ENCODE data around the gene PNMT.

Gene PNMT

GRCh38 chr17:39714234-39714633 lies 46.0 kb downstream of the PNMT start:
- TF ChIP-seq YY1 (IDR thresholded peaks at IDR 0.05; ENCODE audit: insufficient read depth, insufficient read length) = no peak
- TF ChIP-seq ZNF274 (IDR thresholded peaks at IDR 0.05; ENCODE audit: low read depth, low read length) = no peak
- no peak for TF ChIP-seq SUZ12 (IDR thresholded peaks at IDR 0.05; ENCODE audit: extremely low read depth, insufficient read depth, insufficient read length)
- no peak overlapping the region for H3K9ac ChIP-seq (ENCODE audit: insufficient read length, low read depth)
- peaks cover 2% of the 10 kb centered on the region for H3K4me1 ChIP-seq (ENCODE audit: insufficient read depth, insufficient read length)
- H3K27me3 ChIP-seq (ENCODE audit: insufficient read depth, insufficient read length) = no peaks in the 10 kb centered on the region
- peaks cover 84% of the 10 kb centered on the region for H3K36me3 ChIP-seq (ENCODE audit: insufficient read depth, insufficient read length, low read length)
- H3K4me3 ChIP-seq (ENCODE audit: insufficient read length, low read depth) = no peak overlapping the region
- DNase-seq (ENCODE audit: low read depth, low spot score) = no peak
- no peaks in the 10 kb centered on the region for H3K9me3 ChIP-seq (ENCODE audit: insufficient read depth, low read length)

- DNase-seq (ENCODE audit: low read depth, low spot score) = no peak
- peaks cover 83% of the 10 kb centered on the region for H3K36me3 ChIP-seq (ENCODE audit: insufficient read depth, insufficient read length, low read length)
These were observed 47.3 kb downstream of the PNMT start for GRCh38 chr17:39715375-39716072.

GRCh38 chr17:39716073-39716818 lies 48.0 kb downstream of the PNMT start:
- Histone ChIP-seq H3K27me3 (ENCODE audit: insufficient read depth, insufficient read length) (no peaks in the 10 kb centered on the region), H3K9ac (ENCODE audit: insufficient read length, low read depth) (no peak overlapping the region), H3K36me3 (ENCODE audit: insufficient read depth, insufficient read length, low read length) (peaks cover 81% of the 10 kb centered on the region), H3K4me3 (ENCODE audit: insufficient read length, low read depth) (no peak overlapping the region), H3K9me3 (ENCODE audit: insufficient read depth, low read length) (no peaks in the 10 kb centered on the region), H3K4me1 (ENCODE audit: insufficient read depth, insufficient read length) (peaks cover 2% of the 10 kb centered on the region)
- no peak for DNase-seq (ENCODE audit: low read depth, low spot score)
- TF ChIP-seq SUZ12 (IDR thresholded peaks at IDR 0.05; ENCODE audit: extremely low read depth, insufficient read depth, insufficient read length) = no peak
- no peak for TF ChIP-seq YY1 (IDR thresholded peaks at IDR 0.05; ENCODE audit: insufficient read depth, insufficient read length)
- no peak for TF ChIP-seq ZNF274 (IDR thresholded peaks at IDR 0.05; ENCODE audit: low read depth, low read length)

More at GRCh38 chr17:39715375-39716072, 47.3 kb downstream of the PNMT start:
- Histone ChIP-seq H3K9ac (ENCODE audit: insufficient read length, low read depth) (no peak overlapping the region), H3K4me3 (ENCODE audit: insufficient read length, low read depth) (no peak overlapping the region), H3K27me3 (ENCODE audit: insufficient read depth, insufficient read length) (no peaks in the 10 kb centered on the region), H3K9me3 (ENCODE audit: insufficient read depth, low read length) (no peaks in the 10 kb centered on the region), H3K4me1 (ENCODE audit: insufficient read depth, insufficient read length) (peaks cover 2% of the 10 kb centered on the region)
- TF ChIP-seq YY1 (IDR thresholded peaks at IDR 0.05; ENCODE audit: insufficient read depth, insufficient read length) = no peak
- TF ChIP-seq ZNF274 (IDR thresholded peaks at IDR 0.05; ENCODE audit: low read depth, low read length) = no peak
- TF ChIP-seq SUZ12 (IDR thresholded peaks at IDR 0.05; ENCODE audit: extremely low read depth, insufficient read depth, insufficient read length) = no peak

- no peak for DNase-seq (ENCODE audit: low read depth, low spot score)
- Histone ChIP-seq H3K9ac (ENCODE audit: insufficient read length, low read depth) (no peak overlapping the region), H3K4me3 (ENCODE audit: insufficient read length, low read depth) (no peak overlapping the region), H3K4me1 (ENCODE audit: insufficient read depth, insufficient read length) (peaks cover 2% of the 10 kb centered on the region), H3K9me3 (ENCODE audit: insufficient read depth, low read length) (no peaks in the 10 kb centered on the region), H3K27me3 (ENCODE audit: insufficient read depth, insufficient read length) (no peaks in the 10 kb centered on the region), H3K36me3 (ENCODE audit: insufficient read depth, insufficient read length, low read length) (peaks cover 80% of the 10 kb centered on the region)
- TF ChIP-seq SUZ12 (IDR thresholded peaks at IDR 0.05; ENCODE audit: extremely low read depth, insufficient read depth, insufficient read length) (no peak), ZNF274 (IDR thresholded peaks at IDR 0.05; ENCODE audit: low read depth, low read length) (no peak), YY1 (IDR thresholded peaks at IDR 0.05; ENCODE audit: insufficient read depth, insufficient read length) (no peak)
These were observed 48.8 kb downstream of the PNMT start for GRCh38 chr17:39716879-39717536.

GRCh38 chr17:39717660-39718059 lies 49.4 kb downstream of the PNMT start:
- H3K4me1 ChIP-seq (ENCODE audit: insufficient read depth, insufficient read length) = peaks cover 2% of the 10 kb centered on the region
- H3K27me3 ChIP-seq (ENCODE audit: insufficient read depth, insufficient read length) = no peaks in the 10 kb centered on the region
- H3K9me3 ChIP-seq (ENCODE audit: insufficient read depth, low read length) = no peaks in the 10 kb centered on the region
- peaks cover 77% of the 10 kb centered on the region for H3K36me3 ChIP-seq (ENCODE audit: insufficient read depth, insufficient read length, low read length)
- H3K9ac ChIP-seq (ENCODE audit: insufficient read length, low read depth) = no peak overlapping the region
- DNase-seq (ENCODE audit: low read depth, low spot score) = no peak
- TF ChIP-seq ZNF274 (IDR thresholded peaks at IDR 0.05; ENCODE audit: low read depth, low read length) = no peak
- no peak for TF ChIP-seq YY1 (IDR thresholded peaks at IDR 0.05; ENCODE audit: insufficient read depth, insufficient read length)
- TF ChIP-seq SUZ12 (IDR thresholded peaks at IDR 0.05; ENCODE audit: extremely low read depth, insufficient read depth, insufficient read length) = no peak
- H3K4me3 ChIP-seq (ENCODE audit: insufficient read length, low read depth) = no peak overlapping the region

- Histone ChIP-seq H3K4me1 (ENCODE audit: insufficient read depth, insufficient read length) (peaks cover 11% of the 10 kb centered on the region), H3K9ac (ENCODE audit: insufficient read length, low read depth) (no peak overlapping the region), H3K36me3 (ENCODE audit: insufficient read depth, insufficient read length, low read length) (peaks cover 84% of the 10 kb centered on the region), H3K4me3 (ENCODE audit: insufficient read length, low read depth) (no peak overlapping the region), H3K27me3 (ENCODE audit: insufficient read depth, insufficient read length) (no peaks in the 10 kb centered on the region), H3K9me3 (ENCODE audit: insufficient read depth, low read length) (no peaks in the 10 kb centered on the region)
- DNase-seq (ENCODE audit: low read depth, low spot score) = no peak
- TF ChIP-seq YY1 (IDR thresholded peaks at IDR 0.05; ENCODE audit: insufficient read depth, insufficient read length) (no peak), SUZ12 (IDR thresholded peaks at IDR 0.05; ENCODE audit: extremely low read depth, insufficient read depth, insufficient read length) (no peak), ZNF274 (IDR thresholded peaks at IDR 0.05; ENCODE audit: low read depth, low read length) (no peak)
These were observed 51.5 kb downstream of the PNMT start for GRCh38 chr17:39719563-39720355.

Data from NT2/D1 (cell line).